MM.1S (cell line): Measurements from ENCODE around the gene DSCAM.

Experiments used
- EZH2 ChIP-seq: fragments of 300-600 bp; sonication (generic); optimal IDR thresholded peaks from 2 replicates; pipeline ENCODE3; 2017; ENCODE audit warnings: low read depth, mild to moderate bottlenecking, antibody characterized with exemption, low read length, mixed read lengths
- EZH2phosphoT487 ChIP-seq: fragments of 300-600 bp; sonication (generic); IDR thresholded peaks from 2 replicates; pipeline ENCODE4 v1.6.1; 2018; ENCODE audit warnings: antibody characterized with exemption, low read length

DNA sequence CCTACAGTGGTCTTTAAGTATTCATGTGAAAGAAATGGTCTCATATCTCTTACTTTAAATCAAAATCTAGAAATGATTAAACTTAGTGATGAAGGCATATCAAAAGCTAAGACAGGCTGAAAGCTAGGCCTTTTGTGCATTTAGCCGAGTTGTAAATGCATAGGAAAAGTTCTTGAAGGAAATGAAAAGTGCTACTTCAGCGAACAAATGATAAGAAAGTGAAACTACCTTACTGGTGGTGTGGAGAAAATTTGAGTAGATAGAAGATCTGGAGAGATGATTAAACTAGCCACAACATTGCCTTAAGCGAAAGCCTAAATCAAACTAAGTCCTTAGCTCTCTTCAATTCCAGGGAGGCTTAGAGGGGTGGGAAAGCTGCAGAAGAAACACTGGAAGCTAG, 147.6 kb downstream of the DSCAM start:
- TF ChIP-seq EZH2 (no peak), EZH2phosphoT487 (no peak)
